Liver (tissue), 9 donors: ENCODE data around the gene IFI35. TPM values are rescaled to one million over a fixed set of nuclear protein-coding genes. Genes with fewer than 3 reads are reported as not detected.

ENCODE experiments used
- DNase-seq: peaks from one replicate; pipeline ENCODE4 v3.0.0-alpha.2; 2017; ENCODE audit warnings: low spot score
- H3K27ac ChIP-seq, 2 donors: one replicate each; pipeline ENCODE4 v1.7.0; 2013; ENCODE audit warnings: inconsistent platforms in 2 of 2, low read length in 2 of 2, control low read depth in 1 of 2, low read depth in 1 of 2, mild to moderate bottlenecking in 1 of 2
- H3K27me3 ChIP-seq, 4 donors: one replicate each; pipeline versions ENCODE4 v1.6.1 to v1.7.0; 2013; ENCODE audit warnings: low read length in 3 of 4, inconsistent platforms in 1 of 4, mild to moderate bottlenecking in 1 of 4, moderate library complexity in 1 of 4; ENCODE audit not compliant: control insufficient read depth in 4 of 4, insufficient read depth in 4 of 4
- H3K36me3 ChIP-seq, 4 donors: one replicate each; pipeline versions ENCODE4 v1.6.1 to v1.7.0; 2013; ENCODE audit warnings: low read length in 3 of 4, mild to moderate bottlenecking in 3 of 4, low read depth in 1 of 4, moderate library complexity in 1 of 4; ENCODE audit not compliant: control insufficient read depth in 4 of 4, insufficient read depth in 3 of 4
- H3K4me1 ChIP-seq, 4 donors: one replicate each; pipeline versions ENCODE4 v1.6.1 to v1.7.0; 2013; ENCODE audit warnings: low read length in 3 of 4, mild to moderate bottlenecking in 3 of 4, moderate library complexity in 1 of 4; ENCODE audit not compliant: control insufficient read depth in 4 of 4, insufficient read depth in 4 of 4
- H3K4me3 ChIP-seq, 3 donors: one replicate each; pipeline versions ENCODE4 v1.6.1 to v1.7.0; 2013; ENCODE audit warnings: low read length in 3 of 3, control low read depth in 1 of 3, low read depth in 1 of 3, mild to moderate bottlenecking in 1 of 3
- H3K9ac ChIP-seq, 2 donors: one replicate each; pipeline ENCODE4 v1.7.0; 2013; ENCODE audit warnings: low read length in 2 of 2, mild to moderate bottlenecking in 2 of 2, moderate library complexity in 2 of 2, control low read depth in 1 of 2, low read depth in 1 of 2
- H3K9me3 ChIP-seq, 4 donors: one replicate each; pipeline versions ENCODE4 v1.6.1 to v1.7.0; 2013; ENCODE audit warnings: low read length in 3 of 4; ENCODE audit not compliant: control insufficient read depth in 4 of 4
- ATF3 ChIP-seq: IDR thresholded peaks from 2 replicates; pipeline ENCODE4 v1.6.1; 2016; ENCODE audit warnings: antibody characterized with exemption
- EGR1 ChIP-seq, 2 donors: IDR thresholded peaks; 2 replicates each; pipeline ENCODE4 v1.6.1; 2016 to 2018; ENCODE audit warnings: antibody characterized with exemption in 2 of 2, low read depth in 2 of 2
- FOXA1 ChIP-seq: IDR thresholded peaks from 2 replicates; pipeline ENCODE4 v1.6.1; 2016; ENCODE audit warnings: antibody characterized with exemption
- HNF4A ChIP-seq, 2 donors: conservative IDR thresholded peaks; 2 replicates each; pipeline ENCODE4 v1.6.1; 2016; ENCODE audit warnings: antibody characterized with exemption in 2 of 2, mild to moderate bottlenecking in 2 of 2
- NR2F2 ChIP-seq: IDR thresholded peaks from 2 replicates; pipeline ENCODE4 v1.6.1; 2016; ENCODE audit warnings: antibody characterized with exemption
- RAD21 ChIP-seq, 2 donors: IDR thresholded peaks; 2 replicates each; pipeline ENCODE4 v1.6.1; 2016; ENCODE audit warnings: antibody characterized with exemption in 2 of 2, mild to moderate bottlenecking in 2 of 2
- REST ChIP-seq: IDR thresholded peaks from 2 replicates; pipeline ENCODE4 v1.6.1; 2016; ENCODE audit warnings: antibody characterized with exemption, mild to moderate bottlenecking
- RXRA ChIP-seq, 2 donors: IDR thresholded peaks; 2 replicates each; pipeline ENCODE4 v1.6.1; 2017 to 2018; ENCODE audit warnings: antibody characterized with exemption in 2 of 2, mild to moderate bottlenecking in 1 of 2
- SP1 ChIP-seq: IDR thresholded peaks from 2 replicates; pipeline ENCODE4 v1.6.1; 2018; ENCODE audit warnings: antibody characterized with exemption, mild to moderate bottlenecking
- WGBS: extraction: QIAGEN DNeasy Blood & Tissue Kit; methylation state at CpG from one replicate; pipeline ENCODE4 v1.1.7; 2013; 5-methylcytosine and 5-hydroxymethylcytosine counted together
- polyA plus RNA-seq, 2 donors: library from polyadenylated mRNA; stranded (reverse) in 1 of 2; unstranded in 1 of 2; fragments of 200-250 nt in 1 of 2; fragments of >200 nt in 1 of 2; fragmentation: Nextera tagmentation in 1 of 2; extraction: Ambion mirVana in 1 of 2; gene quantifications; one replicate each; pipeline versions ENCODE4 v1.2.1 to v1.2.3, GENCODE V29; 2013 to 2015
- total RNA-seq, 2 donors: library from RNA; depleted of rRNA; stranded (reverse); fragments of >200 nt; gene quantifications; one replicate each; pipeline ENCODE4 v1.2.3, GENCODE V29; 2014
- TF ChIP-seq, protein P1 (sequence below): IDR thresholded peaks from 2 replicates; pipeline ENCODE4 v1.6.1; 2016; ENCODE audit warnings: antibody characterized with exemption
- TF ChIP-seq, protein P2 (sequence below): IDR thresholded peaks from 2 replicates; pipeline ENCODE4 v1.6.1; 2016; ENCODE audit warnings: antibody characterized with exemption
- TF ChIP-seq, protein P3 (sequence below): fragments of 150-350 bp; IDR thresholded peaks from 2 replicates; pipeline ENCODE4 v1.5.1; 2017; ENCODE audit warnings: improper control_type of control experiment, low read depth, low read length; ENCODE audit not compliant: missing input control
- donor health status: healthy.
- donor health status: healthy.
- donor health status: healthy.
- donor health status: healthy.
- donor health status: healthy.

The IFI35 gene
- total and polyA plus RNA-seq, 4 donors, result 11.9 to 34.6 (median 22.0) TPM

GRCh38 chr17:43031666-43032065, 25.1 kb downstream of the IFI35 start:
- H3K27ac ChIP-seq, result no peak overlapping the region
- 85% methylated on average over 3 of the region's 3 CpGs for WGBS
- H3K9me3 ChIP-seq, result no peaks in the 10 kb centered on the region
- TF ChIP-seq, protein P1, sequence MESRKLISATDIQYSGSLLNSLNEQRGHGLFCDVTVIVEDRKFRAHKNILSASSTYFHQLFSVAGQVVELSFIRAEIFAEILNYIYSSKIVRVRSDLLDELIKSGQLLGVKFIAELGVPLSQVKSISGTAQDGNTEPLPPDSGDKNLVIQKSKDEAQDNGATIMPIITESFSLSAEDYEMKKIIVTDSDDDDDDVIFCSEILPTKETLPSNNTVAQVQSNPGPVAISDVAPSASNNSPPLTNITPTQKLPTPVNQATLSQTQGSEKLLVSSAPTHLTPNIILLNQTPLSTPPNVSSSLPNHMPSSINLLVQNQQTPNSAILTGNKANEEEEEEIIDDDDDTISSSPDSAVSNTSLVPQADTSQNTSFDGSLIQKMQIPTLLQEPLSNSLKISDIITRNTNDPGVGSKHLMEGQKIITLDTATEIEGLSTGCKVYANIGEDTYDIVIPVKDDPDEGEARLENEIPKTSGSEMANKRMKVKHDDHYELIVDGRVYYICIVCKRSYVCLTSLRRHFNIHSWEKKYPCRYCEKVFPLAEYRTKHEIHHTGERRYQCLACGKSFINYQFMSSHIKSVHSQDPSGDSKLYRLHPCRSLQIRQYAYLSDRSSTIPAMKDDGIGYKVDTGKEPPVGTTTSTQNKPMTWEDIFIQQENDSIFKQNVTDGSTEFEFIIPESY, result no peak
- TF ChIP-seq RXRA (IDR thresholded peaks at IDR 0.05), result no peak
- TF ChIP-seq SP1, result no peak
- no peak for TF ChIP-seq ATF3
- TF ChIP-seq RAD21 (IDR thresholded peaks at IDR 0.05), result no peak
- TF ChIP-seq FOXA1, result no peak
- TF ChIP-seq, protein P2, sequence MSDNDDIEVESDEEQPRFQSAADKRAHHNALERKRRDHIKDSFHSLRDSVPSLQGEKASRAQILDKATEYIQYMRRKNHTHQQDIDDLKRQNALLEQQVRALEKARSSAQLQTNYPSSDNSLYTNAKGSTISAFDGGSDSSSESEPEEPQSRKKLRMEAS, result no peak
- no peak for TF ChIP-seq NR2F2
- TF ChIP-seq EGR1 (IDR thresholded peaks at IDR 0.05; ENCODE audit: low read depth in 2 of 2), result no peak
- no peaks in the 10 kb centered on the region for H3K36me3 ChIP-seq
- no peak for DNase-seq
- peaks cover 4 to 16% (median 8%) of the 10 kb centered on the region in 4 donors for H3K4me1 ChIP-seq
- H3K4me3 ChIP-seq, result no peak overlapping the region
- no peak overlapping the region for H3K9ac ChIP-seq
- H3K27me3 ChIP-seq, result no peaks in the 10 kb centered on the region

DNA sequence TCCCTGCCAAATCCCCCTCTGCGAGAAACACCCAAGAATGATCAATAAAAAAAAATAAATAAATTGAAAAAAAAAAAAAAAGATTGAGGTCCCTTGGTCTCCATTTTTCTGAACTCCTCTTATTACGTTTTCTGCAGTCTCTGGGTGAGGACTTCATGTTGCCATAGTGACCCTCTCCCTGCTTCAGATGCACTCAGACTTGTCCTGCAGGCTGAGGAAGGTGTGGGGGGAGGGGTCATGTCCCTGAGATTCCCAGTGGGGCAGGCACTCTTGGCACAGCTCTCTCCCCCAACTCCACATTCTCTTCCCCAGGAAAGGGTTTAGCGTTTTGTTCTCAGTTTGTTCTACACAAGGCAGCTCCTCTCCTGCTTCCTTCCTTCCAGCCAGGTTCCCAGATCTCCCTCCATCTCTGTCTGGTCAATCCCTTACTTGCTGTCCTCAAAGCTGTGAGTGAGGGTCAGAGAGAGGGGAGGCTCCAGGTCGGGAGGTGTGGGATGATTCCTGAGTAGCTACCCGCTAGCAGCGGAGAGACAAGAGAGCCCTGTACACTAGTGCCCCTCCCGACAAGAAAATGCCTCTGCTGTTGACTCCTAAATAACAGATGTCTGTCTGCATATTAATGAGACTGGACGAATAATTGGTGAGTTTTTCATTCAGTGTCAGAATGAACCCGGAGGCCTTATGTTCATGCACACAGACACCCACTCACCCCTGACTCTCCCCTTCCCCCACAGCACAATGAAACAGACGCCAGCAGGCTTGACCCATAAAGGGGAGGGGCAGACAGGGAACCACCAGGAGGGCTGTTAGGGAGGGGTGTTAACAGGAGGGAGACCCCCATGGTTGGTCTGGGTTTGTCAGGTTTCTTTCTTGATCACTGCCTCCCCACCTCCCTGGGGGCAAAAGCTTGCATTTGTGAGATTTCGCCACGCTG, 27.6 kb downstream of the IFI35 start:
- H3K9ac ChIP-seq, result no peak overlapping the region
- DNase-seq, result no peak
- 73% methylated on average over 12 of the region's 12 CpGs for WGBS

DNA sequence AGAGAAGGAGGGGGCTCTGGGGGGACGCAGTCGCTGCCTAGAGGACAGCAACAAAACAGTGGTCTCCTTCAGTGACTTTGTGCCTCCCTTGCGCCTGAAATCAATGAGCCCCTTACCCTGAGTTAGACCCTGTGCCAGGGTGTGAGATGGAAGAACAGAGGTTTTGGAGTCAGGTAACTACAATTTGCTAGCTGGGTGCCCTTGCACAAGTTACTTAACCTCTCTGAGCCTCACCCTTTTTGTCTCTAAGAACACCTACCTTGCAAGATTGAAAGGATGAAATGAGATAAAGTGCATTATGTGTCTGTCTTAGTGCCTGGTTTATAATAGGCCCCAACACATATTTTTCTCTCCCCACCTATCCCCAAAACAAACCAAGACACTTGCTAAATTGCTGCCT, 28.3 kb downstream of the IFI35 start:
- Histone ChIP-seq H3K27me3 (no peaks in the 10 kb centered on the region), H3K9me3 (no peaks in the 10 kb centered on the region), H3K36me3 (no peaks in the 10 kb centered on the region), H3K4me3 (no peak overlapping the region), H3K9ac (no peak overlapping the region), H3K4me1 (peaks cover 2 to 19% (median 12%) of the 10 kb centered on the region in 4 donors), H3K27ac (no peak overlapping the region)
- no peak for DNase-seq
- 94% methylated on average over 3 of the region's 3 CpGs for WGBS
- TF ChIP-seq, protein P2, result no peak
- TF ChIP-seq, protein P3, sequence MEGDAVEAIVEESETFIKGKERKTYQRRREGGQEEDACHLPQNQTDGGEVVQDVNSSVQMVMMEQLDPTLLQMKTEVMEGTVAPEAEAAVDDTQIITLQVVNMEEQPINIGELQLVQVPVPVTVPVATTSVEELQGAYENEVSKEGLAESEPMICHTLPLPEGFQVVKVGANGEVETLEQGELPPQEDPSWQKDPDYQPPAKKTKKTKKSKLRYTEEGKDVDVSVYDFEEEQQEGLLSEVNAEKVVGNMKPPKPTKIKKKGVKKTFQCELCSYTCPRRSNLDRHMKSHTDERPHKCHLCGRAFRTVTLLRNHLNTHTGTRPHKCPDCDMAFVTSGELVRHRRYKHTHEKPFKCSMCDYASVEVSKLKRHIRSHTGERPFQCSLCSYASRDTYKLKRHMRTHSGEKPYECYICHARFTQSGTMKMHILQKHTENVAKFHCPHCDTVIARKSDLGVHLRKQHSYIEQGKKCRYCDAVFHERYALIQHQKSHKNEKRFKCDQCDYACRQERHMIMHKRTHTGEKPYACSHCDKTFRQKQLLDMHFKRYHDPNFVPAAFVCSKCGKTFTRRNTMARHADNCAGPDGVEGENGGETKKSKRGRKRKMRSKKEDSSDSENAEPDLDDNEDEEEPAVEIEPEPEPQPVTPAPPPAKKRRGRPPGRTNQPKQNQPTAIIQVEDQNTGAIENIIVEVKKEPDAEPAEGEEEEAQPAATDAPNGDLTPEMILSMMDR, result no peak
- no peak for TF ChIP-seq EGR1 (IDR thresholded peaks at IDR 0.05; ENCODE audit: low read depth in 2 of 2)
- no peak for TF ChIP-seq ATF3
- no peak for TF ChIP-seq HNF4A (conservative IDR thresholded peaks at IDR 0.05)
- TF ChIP-seq FOXA1, result no peak
- TF ChIP-seq REST, result no peak
- TF ChIP-seq RXRA (IDR thresholded peaks at IDR 0.05), result no peak

More for the DNA sequence above, 27.6 kb downstream of the IFI35 start:
- Histone ChIP-seq H3K4me1 (peaks cover 2 to 20% (median 11%) of the 10 kb centered on the region in 4 donors), H3K4me3 (no peak overlapping the region), H3K27me3 (no peaks in the 10 kb centered on the region), H3K9me3 (no peaks in the 10 kb centered on the region), H3K36me3 (no peaks in the 10 kb centered on the region), H3K27ac (no peak overlapping the region)
- TF ChIP-seq, protein P3, result no peak
